ENCODE data around the gene IGFBP6.

DNA sequence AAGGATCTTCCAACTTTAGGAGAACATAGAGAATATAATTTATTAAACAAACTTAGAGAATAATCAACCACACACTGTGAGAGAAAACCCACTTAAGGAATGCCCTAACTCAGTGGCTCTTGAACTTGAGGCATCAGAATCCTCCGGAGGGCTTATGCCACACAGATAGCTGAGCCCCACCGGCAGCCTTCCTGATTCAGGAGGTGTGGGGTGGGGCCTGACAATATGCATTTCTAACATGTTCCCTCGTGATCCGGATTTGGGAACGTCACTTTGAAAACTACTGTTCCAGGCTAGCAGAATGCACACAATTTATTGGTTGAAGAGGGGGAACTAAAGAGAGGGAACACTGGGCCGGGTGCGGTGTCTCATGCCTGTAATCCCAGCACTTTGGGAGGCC lies 3.8 kb downstream of the IGFBP6 start:
- TF ChIP-seq POLR2AphosphoS5 (IDR thresholded peaks at IDR 0.05; ENCODE audit: borderline replicate concordance, low read depth, low read length) (no peak), EZH2 (IDR thresholded peaks at IDR 0.05) (no peak), FOXP2 (optimal IDR thresholded peaks at IDR 0.05; ENCODE audit: control extremely low read depth, extremely low read length, insufficient read depth) (no peak)

Measured in SK-N-MC (cell line).